Adrenal gland (tissue), 12 donors: ENCODE measurements around the gene SELENOW. TPM values are rescaled to one million over a fixed set of nuclear protein-coding genes. Genes with fewer than 3 reads are reported as not detected.
"Not testable (repeated sequence)": the region's sequence is repeated elsewhere in the genome, so short reads cannot be mapped to it uniquely, and the experiment has no call there.

Experiments used
- DNase-seq, 7 donors: peaks; one replicate each; pipeline ENCODE4 v3.0.0-alpha.2; 2019 to 2020
- H3K27ac ChIP-seq, 5 donors: fragments of 200-600 bp; sonication (generic) in 4 of 5; 1 replicate in 3 of 5; 2 replicates in 2 of 5; pipeline versions ENCODE4 v1.5.1 to v1.8.0; 2016 to 2020; ENCODE audit warnings: mild to moderate bottlenecking in 1 of 5
- H3K27me3 ChIP-seq: fragments of 200-600 bp; 2 replicates; pipeline ENCODE4 v1.8.0; 2021
- H3K36me3 ChIP-seq, 2 donors: fragments of 200-600 bp; replicated peaks in 1 of 2; 1 replicate in 1 of 2; 2 replicates in 1 of 2; pipeline versions ENCODE4 v1.5.1 to v1.8.0; 2018 to 2022
- H3K4me1 ChIP-seq, 2 donors: fragments of 200-600 bp; replicated peaks in 1 of 2; 1 replicate in 1 of 2; 2 replicates in 1 of 2; pipeline versions ENCODE4 v1.5.1 to v1.8.0; 2018 to 2021
- H3K4me3 ChIP-seq, 4 donors: fragments of 200-600 bp; sonication (generic) in 3 of 4; one replicate each; pipeline ENCODE4 v1.5.1; 2016 to 2018
- H3K9me3 ChIP-seq, 3 donors: fragments of 200-600 bp; sonication (generic) in 1 of 3; replicated peaks in 1 of 3; 1 replicate in 2 of 3; 2 replicates in 1 of 3; pipeline versions ENCODE4 v1.5.1 to v1.8.0; 2016 to 2021
- POLR2A ChIP-seq, 2 donors: fragments of 450-650 bp; IDR thresholded peaks; one replicate each; pipeline ENCODE4 v1.6.1; 2017; ENCODE audit warnings: antibody characterized with exemption in 2 of 2, mild to moderate bottlenecking in 2 of 2, moderate library complexity in 1 of 2
- WGBS, 4 donors: extraction: QIAGEN DNeasy Blood & Tissue Kit in 2 of 4; methylation state at CpG; one replicate each; pipeline versions ENCODE4 v1.1.5 to v1.1.7; 2013 to 2017; 5-methylcytosine and 5-hydroxymethylcytosine counted together
- intact Hi-C, 2 donors: fragments of 100-400 bp; cut with DNase I; formaldehyde crosslinking; loops; one replicate each; pipeline versions ENCODE4 v1.14.1 to v1.15.0; 2022 to 2023
- polyA plus RNA-seq, 3 donors: library from polyadenylated mRNA; stranded (reverse); fragments of 200-250 nt in 2 of 3; fragments of 350-450 nt in 1 of 3; fragmentation: Illumina TruSeq in 1 of 3; extraction: RNeasy Lipid Tissue Mini Kit (QIAGEN cat#74804) in 1 of 3; gene quantifications; one replicate each; pipeline ENCODE4 v1.2.3, GENCODE V29; 2013 to 2014
- total RNA-seq, 9 donors: library from RNA; depleted of rRNA in 4 of 9; stranded (reverse); fragments of >200 nt in 4 of 9; fragments of 120-200 nt in 1 of 9; fragmentation: NEBNext Ultra II Directional in 1 of 9; extraction: Animal tissue kit (Norgen Biotek cat#: 25700) in 1 of 9; gene quantifications; one replicate each; pipeline versions ENCODE4 v1.1.0 to v1.2.4, GENCODE V29; 2013 to 2023
- TF ChIP-seq, protein P1 (sequence below), 6 experiments: fragments of 450-650 bp in 4 of 6; fragments of 200-600 bp in 2 of 6; sonication (generic) in 1 of 6; IDR thresholded peaks; 1 replicate in 5 of 6; 2 replicates in 1 of 6; pipeline versions ENCODE4 v1.5.1 to v1.8.0; 2016 to 2021; ENCODE audit warnings: antibody characterized with exemption in 6 of 6, mild to moderate bottlenecking in 2 of 6, moderate library complexity in 1 of 6
- donor health status: healthy with polysubstance abuse.
- donor health status: Bipolar disorder and iron deficiency.
- donor health status: DM: yes; HTN: yes; CAD: no.
- donor health status: DM: no; HTN: no; CAD: no.
- donor health status: DM: no; HTN: no; CAD: no.
- donor health status: DM: yes; HTN: yes; CAD: no.

The SELENOW gene
- total and polyA plus RNA-seq, 12 donors, result 102 to 479 (median 168) TPM

DNA sequence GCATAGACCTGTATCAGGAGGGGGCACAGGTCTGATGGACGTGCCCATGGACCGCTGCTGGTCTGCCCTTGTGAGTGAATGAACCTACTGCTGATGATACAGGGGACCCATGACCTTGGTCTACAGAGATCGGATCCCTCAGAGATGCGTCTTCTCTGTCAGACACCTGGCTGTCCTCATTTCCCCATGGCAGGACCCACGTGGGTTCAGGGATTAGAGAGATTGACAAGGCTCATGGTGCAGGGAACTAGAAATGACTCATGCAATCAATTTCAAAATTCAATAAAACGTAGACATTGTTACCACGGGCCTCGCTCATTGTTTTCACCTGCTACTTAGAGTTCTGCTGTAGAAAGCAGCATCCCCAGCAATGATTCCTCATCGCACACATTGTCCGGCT is 26.8 kb downstream of the SELENOW start:
- DNase-seq, result no peak
- Histone ChIP-seq H3K27ac (no peak overlapping the region), H3K27me3 (no peaks in the 10 kb centered on the region), H3K4me1 (no peaks in the 10 kb centered on the region), H3K9me3 (no peaks in the 10 kb centered on the region), H3K4me3 (no peak overlapping the region), H3K36me3 (no peaks in the 10 kb centered on the region)
- 73 to 85% (median 78%) methylated on average over 9 to 10 of the region's 10 CpGs for WGBS, 4 donors
- TF ChIP-seq, protein P1, sequence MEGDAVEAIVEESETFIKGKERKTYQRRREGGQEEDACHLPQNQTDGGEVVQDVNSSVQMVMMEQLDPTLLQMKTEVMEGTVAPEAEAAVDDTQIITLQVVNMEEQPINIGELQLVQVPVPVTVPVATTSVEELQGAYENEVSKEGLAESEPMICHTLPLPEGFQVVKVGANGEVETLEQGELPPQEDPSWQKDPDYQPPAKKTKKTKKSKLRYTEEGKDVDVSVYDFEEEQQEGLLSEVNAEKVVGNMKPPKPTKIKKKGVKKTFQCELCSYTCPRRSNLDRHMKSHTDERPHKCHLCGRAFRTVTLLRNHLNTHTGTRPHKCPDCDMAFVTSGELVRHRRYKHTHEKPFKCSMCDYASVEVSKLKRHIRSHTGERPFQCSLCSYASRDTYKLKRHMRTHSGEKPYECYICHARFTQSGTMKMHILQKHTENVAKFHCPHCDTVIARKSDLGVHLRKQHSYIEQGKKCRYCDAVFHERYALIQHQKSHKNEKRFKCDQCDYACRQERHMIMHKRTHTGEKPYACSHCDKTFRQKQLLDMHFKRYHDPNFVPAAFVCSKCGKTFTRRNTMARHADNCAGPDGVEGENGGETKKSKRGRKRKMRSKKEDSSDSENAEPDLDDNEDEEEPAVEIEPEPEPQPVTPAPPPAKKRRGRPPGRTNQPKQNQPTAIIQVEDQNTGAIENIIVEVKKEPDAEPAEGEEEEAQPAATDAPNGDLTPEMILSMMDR (IDR thresholded peaks at IDR 0.05), result no peak
- no peak for TF ChIP-seq POLR2A (IDR thresholded peaks at IDR 0.05)
- intact Hi-C loops, result no loop called here

DNA sequence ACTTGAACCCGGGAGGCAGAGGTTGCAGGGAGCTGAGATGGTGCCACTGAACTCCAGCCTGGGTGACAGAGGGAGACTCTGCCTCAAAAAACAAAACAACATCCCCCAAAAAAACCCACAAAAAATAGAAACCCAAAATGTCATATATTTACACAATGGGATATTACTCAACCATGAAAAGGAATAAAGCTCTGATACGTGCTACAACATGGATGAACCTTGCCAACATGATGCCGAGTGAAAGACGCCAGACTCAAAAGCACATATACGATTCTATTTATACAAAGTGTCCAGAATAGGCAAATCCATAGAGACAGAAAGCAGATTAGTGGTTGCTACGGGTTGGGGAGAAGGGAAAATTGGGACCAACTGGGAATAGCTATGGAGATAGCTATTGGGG is 27.9 kb downstream of the SELENOW start:
- H3K4me3 ChIP-seq, result no peak overlapping the region
- H3K9me3 ChIP-seq, result no peaks in the 10 kb centered on the region
- no peak overlapping the region for H3K27ac ChIP-seq
- no peak for DNase-seq
- WGBS, 4 donors, result 82 to 89% (median 84%) methylated on average over 6 of the region's 6 CpGs
- H3K27me3 ChIP-seq, result no peaks in the 10 kb centered on the region
- TF ChIP-seq, protein P1 (IDR thresholded peaks at IDR 0.05), result no peak
- no peak for TF ChIP-seq POLR2A (IDR thresholded peaks at IDR 0.05)
- intact Hi-C loops, result no loop called here
- H3K36me3 ChIP-seq, result no peaks in the 10 kb centered on the region
- H3K4me1 ChIP-seq, result no peaks in the 10 kb centered on the region

DNA sequence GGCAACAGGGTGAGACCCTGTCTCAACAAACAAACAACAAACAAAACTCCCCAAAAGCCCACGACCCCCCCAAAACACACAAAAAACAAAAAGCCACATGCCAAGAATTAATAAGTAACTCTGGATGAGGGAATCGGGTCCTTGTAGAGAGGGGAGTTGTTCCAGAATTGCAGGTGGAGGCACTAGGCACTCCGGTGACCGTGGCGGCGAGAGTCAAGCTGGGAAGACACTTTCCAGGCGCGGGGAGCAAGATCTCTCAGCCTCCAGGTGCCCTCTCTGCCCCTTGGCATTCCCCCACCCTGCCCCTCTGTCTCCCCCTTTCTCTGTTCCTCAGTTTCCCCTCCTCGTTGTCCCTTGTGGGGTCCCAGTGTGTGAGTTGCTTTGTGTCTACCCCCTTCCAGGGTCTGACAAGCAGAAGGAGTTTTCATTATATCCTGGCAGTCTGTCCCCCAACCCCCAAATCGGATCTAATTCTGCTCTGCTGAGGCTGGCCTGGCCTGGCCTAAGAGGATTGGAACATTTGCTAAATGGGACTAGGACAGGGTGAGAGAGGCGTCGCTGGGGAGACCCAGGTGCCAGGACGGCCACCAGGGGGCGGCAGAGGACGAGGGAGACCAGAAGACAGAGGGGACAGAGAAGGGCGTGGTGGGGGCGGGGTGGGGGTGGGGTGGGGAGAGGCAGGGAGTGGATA is 34.9 kb downstream of the SELENOW start:
- H3K27ac ChIP-seq, result no peak overlapping the region
- intact Hi-C loops, result loop anchor here in 1 of 2 donors (2.0 kb wide), 1 partner anchor 49 kb away; no protein-coding TSS in a partner anchor

DNA sequence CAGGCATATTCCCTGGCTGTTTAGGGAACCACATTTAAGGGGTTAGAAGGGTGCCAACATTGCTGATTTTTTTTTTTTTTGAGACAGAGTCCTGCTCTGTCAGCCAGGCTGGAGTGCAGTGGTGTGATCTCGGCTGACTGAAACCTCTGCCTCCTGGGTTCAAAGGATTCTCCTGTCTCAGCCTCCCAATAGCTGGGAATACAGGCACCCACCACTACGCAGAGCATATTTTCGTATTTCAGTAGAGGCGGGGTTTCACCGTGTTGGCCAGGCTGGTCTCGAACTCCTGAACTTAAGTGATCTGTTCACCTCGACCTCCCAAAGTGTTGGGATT is 35.5 kb downstream of the SELENOW start:
- no peak for TF ChIP-seq POLR2A (IDR thresholded peaks at IDR 0.05)
- TF ChIP-seq, protein P1 (IDR thresholded peaks at IDR 0.05), result no peak
- no peaks in the 10 kb centered on the region for H3K36me3 ChIP-seq
- H3K4me1 ChIP-seq, result no peaks in the 10 kb centered on the region
- no peaks in the 10 kb centered on the region for H3K9me3 ChIP-seq
- WGBS, 4 donors, result 59 to 68% (median 62%) methylated on average over 6 to 7 of the region's 7 CpGs
- no peak overlapping the region for H3K4me3 ChIP-seq
- no peak overlapping the region for H3K27ac ChIP-seq
- DNase-seq, result no peak
- H3K27me3 ChIP-seq, result no peaks in the 10 kb centered on the region
- intact Hi-C loops, result loop anchor here in 1 of 2 donors (2.0 kb wide), 1 partner anchor 49 kb away; no protein-coding TSS in a partner anchor

More for the DNA sequence above, 34.9 kb downstream of the SELENOW start:
- Histone ChIP-seq H3K4me1 (no peaks in the 10 kb centered on the region), H3K4me3 (no peak overlapping the region), H3K9me3 (no peaks in the 10 kb centered on the region), H3K36me3 (no peaks in the 10 kb centered on the region), H3K27me3 (no peaks in the 10 kb centered on the region)
- DNase-seq, result peak; percentile 64 to 80 (median 73)
- TF ChIP-seq, protein P1 (IDR thresholded peaks at IDR 0.05), result peak; percentile 10 to 60 (median 46)
- no peak for TF ChIP-seq POLR2A (IDR thresholded peaks at IDR 0.05)
- 35 to 44% (median 38%) methylated on average over 16 to 17 of the region's 17 CpGs for WGBS, 4 donors

DNA sequence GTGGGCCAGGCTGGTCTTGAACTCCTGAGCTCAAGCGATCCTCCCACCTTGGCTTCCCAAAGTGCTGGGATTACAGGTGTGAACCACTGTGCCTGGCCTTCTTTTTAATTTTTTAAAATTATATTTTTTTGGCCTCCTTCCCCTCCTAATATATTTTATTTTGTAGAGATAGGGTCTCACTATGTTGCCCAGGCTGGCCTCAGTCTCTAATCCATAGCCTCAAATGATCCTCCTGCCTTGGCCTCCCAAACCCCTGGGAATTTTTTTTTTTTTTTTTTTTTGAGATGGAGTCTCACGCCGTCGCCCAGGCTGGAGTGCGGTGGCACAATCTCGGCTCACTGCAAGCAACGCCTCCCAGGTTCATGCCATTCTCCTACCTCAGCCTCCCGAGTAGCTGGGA is 37.8 kb downstream of the SELENOW start:
- H3K27me3 ChIP-seq, H3K9me3 ChIP-seq, H3K27ac ChIP-seq, DNase-seq, intact Hi-C loops, H3K36me3 ChIP-seq, H3K4me1 ChIP-seq, H3K4me3 ChIP-seq: not testable (repeated sequence)
- WGBS, 4 donors, result 87 to 95% (median 91%) methylated on average over 8 of the region's 8 CpGs

DNA sequence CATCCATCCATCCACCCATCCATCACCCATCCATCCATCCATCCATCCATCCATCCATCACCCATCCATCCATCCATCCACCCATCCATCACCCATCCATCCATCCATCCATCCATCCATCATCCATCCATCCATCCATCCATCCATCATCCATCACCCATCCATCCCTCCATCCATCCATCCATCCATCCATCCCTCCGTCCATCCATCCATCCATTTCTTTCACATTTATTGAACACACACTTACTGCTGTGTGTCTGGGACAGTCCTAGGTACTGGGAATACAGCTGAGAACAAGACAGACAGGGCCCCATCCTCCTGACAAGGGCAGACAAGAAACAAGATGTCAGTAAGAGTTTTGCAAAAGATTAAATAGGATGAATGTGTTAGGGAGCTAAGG is 39.7 kb downstream of the SELENOW start:
- H3K9me3 ChIP-seq, intact Hi-C loops, H3K27me3 ChIP-seq, H3K36me3 ChIP-seq, H3K4me1 ChIP-seq, DNase-seq, H3K4me3 ChIP-seq, H3K27ac ChIP-seq: not testable (repeated sequence)
- 86 to 89% (median 88%) methylated on average over 1 of the region's 1 CpG for WGBS, 4 donors
